Activated B cell treated with CpG ODN at 0.5 μM for 24 hours (primary cell): ENCODE data around the gene ASCC1. TPM values are rescaled to one million over a fixed set of nuclear protein-coding genes. Genes with fewer than 3 reads are reported as not detected.

Source experiments
- ATAC-seq: fragments of 200-7000 bp; cut with Tn5 transposase; one replicate; pipeline ENCODE4 v1.10.0; 2021; ENCODE audit warnings: low read depth, mild to moderate bottlenecking, moderate library complexity
- CTCF ChIA-PET: fragments of 350-600 bp; sonication (Branson Sonifier 250); formaldehyde crosslinking; loops from one replicate; lab custom pipeline; 2021; ENCODE audit warnings: antibody characterized with exemption; lab: Charles Lee
- POLR2A ChIA-PET: fragments of 350-600 bp; sonication (Branson Sonifier 250); formaldehyde crosslinking; loops from one replicate; lab custom pipeline; 2021; ENCODE audit warnings: antibody characterized with exemption; lab: Charles Lee
- DNase-seq: peaks from one replicate; pipeline ENCODE4 v3.0.0; 2022
- H3K27ac Mint-ChIP-seq: one replicate; pipeline ENCODE4 v1.8.0; 2020; ENCODE audit warnings: mixed read lengths
- H3K27me3 Mint-ChIP-seq: one replicate; pipeline ENCODE4 v1.8.0; 2021; ENCODE audit warnings: mixed read lengths
- H3K36me3 Mint-ChIP-seq: one replicate; pipeline ENCODE4 v1.8.0; 2021; ENCODE audit warnings: low read depth, mixed read lengths
- H3K4me1 Mint-ChIP-seq: one replicate; pipeline ENCODE4 v1.8.0; 2021; ENCODE audit warnings: mixed read lengths
- H3K4me3 Mint-ChIP-seq: one replicate; pipeline ENCODE4 v1.8.0; 2020; ENCODE audit warnings: mild to moderate bottlenecking, mixed read lengths
- H3K9me3 Mint-ChIP-seq: one replicate; pipeline ENCODE4 v1.8.0; 2020; ENCODE audit warnings: mixed read lengths
- CTCF ChIP-seq: fragments of 200-600 bp; IDR thresholded peaks from one replicate; pipeline ENCODE4 v1.8.0; 2022; ENCODE audit warnings: antibody characterized with exemption, mild to moderate bottlenecking
- intact Hi-C: fragments of 100-400 bp; cut with micrococcal nuclease; formaldehyde crosslinking; loops from one replicate; pipeline ENCODE4 v1.15.1; 2024
- total RNA-seq: library from RNA; stranded (reverse); gene quantifications from 2 replicates; pipeline ENCODE4 v1.2.3, GENCODE V29; 2022

ASCC1 gene
- total RNA-seq, 1 donor from 2014 or later = 42.6 TPM

GRCh38 chr10:72170733-72171132, 45.3 kb downstream of the ASCC1 start:
- ChIA-PET POLR2A (no interaction called here), CTCF (no interaction called here)
- intact Hi-C loops = loop anchor here (5.0 kb wide), 1 partner anchor 47 kb away; the partner anchor contains the start of genes ANAPC16 and ASCC1
- H3K4me1 Mint-ChIP-seq = peaks cover 15% of the 10 kb centered on the region
- H3K27ac Mint-ChIP-seq = no peak overlapping the region
- H3K27me3 Mint-ChIP-seq = no peaks in the 10 kb centered on the region
- no peaks in the 10 kb centered on the region for H3K9me3 Mint-ChIP-seq
- DNase-seq = no peak
- H3K36me3 Mint-ChIP-seq = peaks cover 32% of the 10 kb centered on the region
- no peak overlapping the region for H3K4me3 Mint-ChIP-seq
- TF ChIP-seq CTCF = no peak
- ATAC-seq = no peak

GRCh38 chr10:72170263-72170662, 45.8 kb downstream of the ASCC1 start:
- CTCF ChIA-PET = no interaction called here
- intact Hi-C loops = loop anchor here (5.0 kb wide), 1 partner anchor 47 kb away; the partner anchor contains the start of genes ANAPC16 and ASCC1
- H3K27ac Mint-ChIP-seq = no peak overlapping the region

GRCh38 chr10:72167118-72167517, 49.0 kb downstream of the ASCC1 start:
- Mint-ChIP-seq H3K4me3 (no peak overlapping the region), H3K9me3 (no peaks in the 10 kb centered on the region), H3K27me3 (no peaks in the 10 kb centered on the region), H3K4me1 (peaks cover 5% of the 10 kb centered on the region), H3K36me3 (peaks cover 44% of the 10 kb centered on the region), H3K27ac (no peak overlapping the region)
- intact Hi-C loops = no loop called here
- ATAC-seq (no peak), DNase-seq (no peak)
- CTCF ChIA-PET = no interaction called here
- POLR2A ChIA-PET = interaction anchor here (0.6 kb wide), 1 partner anchor 159 kb away, joined by 6 read pairs; no protein-coding TSS in a partner anchor
- TF ChIP-seq CTCF = no peak

More at GRCh38 chr10:72170263-72170662, 45.8 kb downstream of the ASCC1 start:
- DNase-seq (no peak), ATAC-seq (no peak)
- POLR2A ChIA-PET = no interaction called here
- Mint-ChIP-seq H3K27me3 (no peaks in the 10 kb centered on the region), H3K36me3 (peaks cover 33% of the 10 kb centered on the region), H3K4me3 (no peak overlapping the region), H3K9me3 (no peaks in the 10 kb centered on the region), H3K4me1 (peaks cover 15% of the 10 kb centered on the region)
- TF ChIP-seq CTCF = no peak

- ChIA-PET POLR2A (no interaction called here), CTCF (no interaction called here)
- Mint-ChIP-seq H3K27ac (no peak overlapping the region), H3K27me3 (no peaks in the 10 kb centered on the region), H3K4me3 (no peak overlapping the region), H3K9me3 (no peaks in the 10 kb centered on the region), H3K36me3 (peaks cover 49% of the 10 kb centered on the region), H3K4me1 (peaks cover 5% of the 10 kb centered on the region)
- no peak for TF ChIP-seq CTCF
- no peak for DNase-seq
- intact Hi-C loops = no loop called here
- no peak for ATAC-seq
Observed at GRCh38 chr10:72164617-72165016, 51.5 kb downstream of the ASCC1 start.

GRCh38 chr10:72162978-72163377, 53.1 kb downstream of the ASCC1 start:
- DNase-seq = no peak
- peak; percentile 28 for ATAC-seq
- Mint-ChIP-seq H3K4me1 (peaks cover 5% of the 10 kb centered on the region), H3K27ac (no peak overlapping the region), H3K4me3 (no peak overlapping the region), H3K27me3 (no peaks in the 10 kb centered on the region), H3K9me3 (no peaks in the 10 kb centered on the region), H3K36me3 (peaks cover 48% of the 10 kb centered on the region)
- intact Hi-C loops = no loop called here
- ChIA-PET CTCF (no interaction called here), POLR2A (no interaction called here)
- no peak for TF ChIP-seq CTCF
